Posterior cingulate gyrus (tissue), 11 donors: ENCODE measurements around the gene ARHGAP42.
"Not testable (repeated sequence)": the region's sequence is repeated elsewhere in the genome, so short reads cannot be mapped to it uniquely, and the experiment has no call there.

ENCODE experiments used
- DNase-seq, 10 donors: peaks; one replicate each; pipeline versions ENCODE4 v3.0.0 to v3.0.0-alpha.2; 2020 to 2021; ENCODE audit warnings: mixed read lengths in 3 of 10
- intact Hi-C: fragments of 100-400 bp; cut with DNase I; formaldehyde crosslinking; loops from one replicate; pipeline ENCODE4 v1.15.1; 2023

ARHGAP42 gene

GRCh38 chr11:100716838-100717237, 29.8 kb downstream of the ARHGAP42 start:
- DNase-seq = no peak
- intact Hi-C loops = no loop called here

GRCh38 chr11:100719362-100719761, 32.3 kb downstream of the ARHGAP42 start:
- DNase-seq = no peak

GRCh38 chr11:100719809-100720221, 32.7 kb downstream of the ARHGAP42 start:
- intact Hi-C loops = no loop called here
- DNase-seq = peak in 2 of 10 donors; percentile 22 to 27

More at GRCh38 chr11:100719362-100719761, 32.3 kb downstream of the ARHGAP42 start:
- intact Hi-C loops = no loop called here

- no peak for DNase-seq
- intact Hi-C loops = no loop called here
Observed at GRCh38 chr11:100726680-100727079, 39.6 kb downstream of the ARHGAP42 start.

DNA sequence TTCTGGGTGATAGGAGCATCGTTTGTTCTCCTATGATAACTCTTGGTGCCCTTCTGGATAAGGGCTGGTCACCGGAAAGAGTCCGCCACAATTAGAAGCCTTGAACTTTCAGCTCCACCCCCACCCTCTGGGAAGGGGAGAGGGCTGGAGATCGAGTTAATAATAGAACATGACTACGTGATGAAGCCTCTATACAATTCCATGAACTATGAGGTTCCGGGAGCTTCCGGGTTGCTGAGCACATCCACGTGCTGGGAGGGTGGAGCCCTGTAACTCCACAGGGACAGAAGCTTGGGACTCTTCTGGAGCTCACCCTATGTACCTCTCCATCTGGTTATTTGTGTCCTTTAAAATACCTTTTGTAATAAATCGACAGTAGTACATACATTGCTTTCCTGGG, 40.3 kb downstream of the ARHGAP42 start:
- intact Hi-C loops = no loop called here
- DNase-seq = no peak

- no peak for DNase-seq
- intact Hi-C loops = no loop called here
Observed at GRCh38 chr11:100730266-100730665, 43.2 kb downstream of the ARHGAP42 start.

- intact Hi-C loops = no loop called here
- no peak for DNase-seq
Observed at GRCh38 chr11:100731471-100731870, 44.4 kb downstream of the ARHGAP42 start.

DNA sequence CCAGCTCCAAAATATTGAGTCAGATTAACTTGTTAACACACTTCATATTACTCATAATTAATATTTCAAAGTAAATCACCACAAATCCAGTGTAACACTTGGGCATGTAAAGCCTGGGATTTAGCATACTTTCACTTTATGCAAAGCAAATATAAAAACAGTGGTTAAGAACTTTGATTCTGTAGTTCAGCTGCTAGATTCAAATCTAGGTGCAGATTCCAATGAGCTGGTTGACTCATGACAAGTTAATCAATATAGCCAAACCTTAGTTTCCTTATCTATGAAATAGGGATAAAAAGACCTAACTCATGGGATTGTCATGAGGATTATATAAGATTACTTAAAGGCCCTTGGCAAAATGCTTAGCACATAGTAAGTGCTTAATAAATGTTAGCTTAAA, 45.9 kb downstream of the ARHGAP42 start:
- DNase-seq = no peak
- intact Hi-C loops = no loop called here

DNA sequence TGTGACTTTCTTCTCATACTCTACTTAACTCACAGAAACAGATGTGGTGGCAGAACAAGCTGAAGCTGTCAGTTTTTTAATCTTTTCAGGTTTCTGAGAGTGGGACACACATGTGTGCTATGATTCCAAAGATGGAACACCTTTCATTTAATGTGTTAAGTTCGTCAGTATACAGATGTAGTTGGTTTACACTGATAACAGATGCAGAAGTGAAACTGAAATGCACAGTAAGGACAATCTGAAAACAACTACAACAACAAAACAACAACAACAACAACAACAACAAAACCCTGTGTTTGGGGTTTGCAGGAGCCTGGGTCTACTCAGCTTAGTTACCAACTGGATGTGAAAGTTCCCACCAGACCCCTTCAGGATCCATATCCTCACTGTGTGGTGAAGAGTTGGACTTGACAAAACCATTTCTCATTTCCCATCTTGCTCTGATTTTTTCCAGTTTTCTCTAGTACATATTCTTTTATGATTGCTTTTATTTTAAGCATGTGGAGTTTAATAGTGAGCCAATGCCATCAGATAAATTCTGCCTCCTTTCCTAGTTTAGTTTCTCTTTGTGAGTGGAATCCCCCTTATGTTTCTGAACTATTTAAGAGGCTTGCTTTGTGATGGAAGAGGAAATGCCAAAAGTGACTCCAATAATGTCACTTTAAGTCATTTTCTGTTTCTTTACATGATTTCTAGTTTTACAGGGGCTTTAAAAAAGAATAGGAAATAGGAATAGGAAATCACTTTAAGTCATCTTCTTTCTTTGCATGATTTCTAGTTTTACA, 47.8 kb downstream of the ARHGAP42 start:
- intact Hi-C loops = no loop called here
- DNase-seq = no peak

GRCh38 chr11:100735949-100736675, 49.0 kb downstream of the ARHGAP42 start:
- DNase-seq = no peak
- intact Hi-C loops = no loop called here

DNA sequence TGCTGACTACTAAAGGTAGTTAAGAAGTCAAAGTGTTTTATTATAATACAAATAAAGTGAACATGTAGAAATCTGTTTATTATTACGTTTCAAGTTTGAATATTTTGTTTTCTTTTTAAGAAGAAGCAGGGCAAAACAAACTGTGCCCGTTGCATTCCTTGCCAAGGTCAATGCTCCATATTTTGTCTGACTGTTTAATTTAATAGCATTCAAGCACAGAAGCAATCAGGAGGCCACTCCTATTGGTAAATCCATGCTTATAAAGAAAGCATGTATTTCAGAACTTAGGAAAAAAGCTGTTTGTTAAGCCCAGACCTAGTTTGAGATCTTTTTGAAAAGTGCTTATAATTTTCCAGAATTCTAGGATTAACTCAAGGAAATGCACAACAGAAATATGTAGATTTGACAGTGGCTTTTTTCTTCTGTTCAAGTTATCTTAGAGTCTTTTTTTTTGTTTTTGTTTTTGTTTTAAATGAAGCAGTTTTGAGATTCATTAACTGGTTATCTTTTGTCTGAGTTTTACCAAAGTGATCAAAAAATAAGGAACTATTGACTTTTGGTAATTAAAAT, 51.7 kb downstream of the ARHGAP42 start:
- intact Hi-C loops = no loop called here

GRCh38 chr11:100739666-100740065, 52.6 kb downstream of the ARHGAP42 start:
- intact Hi-C loops = no loop called here
- no peak for DNase-seq

More for the DNA sequence above, 51.7 kb downstream of the ARHGAP42 start:
- DNase-seq = no peak

DNA sequence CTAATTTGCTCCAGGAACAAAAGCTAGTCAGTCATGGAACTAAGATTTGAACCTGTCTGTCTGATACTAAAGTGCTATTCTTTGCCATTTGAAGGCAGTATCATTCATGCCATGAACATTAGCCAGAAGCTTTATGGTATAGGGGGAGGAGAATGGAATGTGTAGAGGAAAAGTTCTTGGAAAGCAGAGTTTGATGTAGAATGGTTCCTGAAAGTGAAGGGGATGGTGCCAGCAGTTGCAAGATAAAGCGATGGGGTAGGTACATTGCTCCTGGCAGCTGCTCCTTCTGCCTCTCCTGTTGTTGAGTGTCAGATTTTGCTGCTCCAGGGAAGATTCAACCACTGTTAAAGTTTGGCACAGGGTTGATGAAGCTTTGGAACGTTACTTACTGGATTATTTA, 53.4 kb downstream of the ARHGAP42 start:
- DNase-seq = no peak

GRCh38 chr11:100741866-100742625, 55.0 kb downstream of the ARHGAP42 start:
- DNase-seq = no peak
- intact Hi-C loops = no loop called here

More for the DNA sequence above, 53.4 kb downstream of the ARHGAP42 start:
- intact Hi-C loops = no loop called here

DNA sequence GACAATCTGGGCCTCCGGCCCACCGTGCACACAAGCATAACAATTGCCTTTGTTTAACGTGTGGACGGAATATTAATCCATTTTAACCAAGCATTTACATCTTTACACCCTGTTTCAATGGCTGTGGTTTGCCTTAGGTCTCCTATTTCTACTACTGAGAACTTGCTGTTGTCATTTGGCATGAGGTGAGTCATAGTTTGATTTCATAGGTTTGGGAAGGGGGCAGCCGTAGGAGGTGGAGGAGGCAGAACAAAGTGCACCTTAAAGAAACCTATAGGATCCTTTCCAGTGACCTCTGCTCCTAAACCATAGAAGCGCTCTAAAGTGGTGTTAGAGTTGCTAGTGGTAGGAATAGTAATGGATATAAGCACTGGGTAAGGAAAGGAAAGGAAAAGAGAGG, 59.4 kb downstream of the ARHGAP42 start:
- no peak for DNase-seq
- intact Hi-C loops = no loop called here

- intact Hi-C loops = no loop called here
- no peak for DNase-seq
Observed at GRCh38 chr11:100748153-100748552, 61.1 kb downstream of the ARHGAP42 start.

- DNase-seq, intact Hi-C loops: not testable (repeated sequence)
Observed at GRCh38 chr11:100749887-100750565, 62.9 kb downstream of the ARHGAP42 start.

GRCh38 chr11:100750566-100750891, 63.4 kb downstream of the ARHGAP42 start:
- DNase-seq, intact Hi-C loops: not testable (repeated sequence)

DNA sequence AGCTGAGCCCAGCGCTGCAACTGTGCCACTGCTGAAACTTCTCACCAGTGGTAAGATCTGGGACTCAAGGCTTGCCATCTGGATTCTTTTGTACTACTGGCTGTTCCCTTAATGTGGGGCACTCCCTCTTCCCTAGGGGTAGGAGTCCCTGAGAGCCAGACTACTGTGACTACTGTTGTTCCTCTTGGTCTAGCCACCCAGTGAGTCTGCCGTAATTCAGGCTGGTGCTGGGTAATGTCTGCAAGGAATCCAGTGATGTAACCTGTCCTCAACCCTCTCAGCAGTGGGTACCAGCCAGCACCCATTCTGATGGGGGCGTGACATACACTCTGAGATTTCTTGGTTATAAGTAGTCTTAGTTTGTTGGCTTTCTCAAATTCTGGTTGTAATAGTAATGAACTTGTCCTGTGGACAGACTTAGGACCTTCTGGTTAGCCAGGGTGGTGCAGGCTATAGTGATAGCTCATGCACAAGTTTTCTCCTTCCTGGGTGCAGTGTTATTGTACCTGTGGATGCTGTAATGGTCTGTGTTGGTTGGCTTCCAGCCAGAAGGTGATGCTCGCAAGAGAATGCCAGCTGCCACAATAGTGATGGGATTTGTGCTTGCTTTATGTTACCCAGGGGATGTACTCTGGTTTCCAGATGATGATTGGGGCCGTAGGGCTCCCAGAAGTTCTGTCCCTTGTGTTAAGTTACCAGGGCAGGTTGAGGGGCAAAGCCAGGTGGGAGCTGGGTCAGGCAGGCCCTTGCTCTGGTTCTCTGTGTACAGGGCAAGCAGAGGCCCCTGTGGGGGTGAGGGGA, 65.5 kb downstream of the ARHGAP42 start:
- intact Hi-C loops = no loop called here
- no peak for DNase-seq

DNA sequence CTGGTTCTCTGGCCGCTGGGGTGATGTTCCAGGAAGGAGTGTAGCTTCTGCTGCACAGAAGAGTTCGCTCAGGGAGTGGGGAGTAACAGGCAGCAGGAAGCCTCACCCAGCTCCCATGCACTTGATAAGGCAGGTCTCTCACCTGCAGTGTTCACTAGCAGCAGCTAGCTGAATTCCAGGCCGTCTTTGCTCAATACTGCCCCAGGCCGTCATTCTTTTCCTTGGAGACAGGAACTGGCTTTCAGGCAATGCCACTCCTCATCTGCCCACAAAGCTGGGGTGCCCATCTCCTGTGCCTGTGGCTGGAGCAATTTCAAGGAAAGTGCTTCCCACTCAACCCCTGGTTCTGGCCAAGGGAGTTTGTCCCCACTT, 66.1 kb downstream of the ARHGAP42 start:
- intact Hi-C loops = no loop called here
- DNase-seq = no peak
